Tibial nerve (tissue), 3 donors: Measurements from ENCODE around the gene TSN.

Source experiments
- CTCF ChIP-seq, 5 experiments: fragments of 200-600 bp in 3 of 5; fragments of 450-650 bp in 2 of 5; sonication (generic) in 3 of 5; IDR thresholded peaks; one replicate each; pipeline ENCODE4 v1.5.1; 2016 to 2019; ENCODE audit warnings: antibody characterized with exemption in 5 of 5, mild to moderate bottlenecking in 3 of 5, moderate library complexity in 2 of 5
- POLR2A ChIP-seq, 2 donors: fragments of 450-650 bp; IDR thresholded peaks; one replicate each; pipeline ENCODE4 v1.6.1; 2017; ENCODE audit warnings: antibody characterized with exemption in 2 of 2, mild to moderate bottlenecking in 2 of 2, moderate library complexity in 2 of 2

DNA sequence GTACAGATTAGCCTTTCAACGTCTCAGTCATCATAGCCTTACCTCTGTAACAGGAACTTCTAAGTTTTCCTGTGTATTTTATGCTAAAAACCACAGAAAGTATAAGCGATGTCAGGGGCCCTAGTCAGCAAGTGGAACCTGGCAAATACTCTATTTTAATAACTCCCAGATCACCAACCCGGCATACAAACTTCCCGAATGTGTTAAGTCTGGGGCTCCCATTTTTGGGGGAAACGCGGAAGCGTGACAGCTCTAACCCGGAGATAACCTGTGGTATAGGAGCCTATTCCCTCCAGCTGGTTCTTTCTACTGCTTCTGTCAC, 19.4 kb upstream of the TSN start:
- TF ChIP-seq CTCF (IDR thresholded peaks at IDR 0.05) (no peak), POLR2A (IDR thresholded peaks at IDR 0.05) (no peak)
